Prostate gland (tissue), 2 donors: ENCODE results near the gene FUNDC2. TPM values are rescaled to one million over a fixed set of nuclear protein-coding genes. Genes with fewer than 3 reads are reported as not detected.
"Not testable (repeated sequence)": the region's sequence is repeated elsewhere in the genome, so short reads cannot be mapped to it uniquely, and the experiment has no call there.

Experiments used
- DNase-seq: peaks from one replicate; pipeline ENCODE4 v3.0.0-alpha.2; 2019; ENCODE audit warnings: low spot score
- H3K27ac ChIP-seq, 2 donors: fragments of 200-600 bp; sonication (generic); 2 replicates each; pipeline ENCODE4 v1.5.1; 2017 to 2019
- H3K27me3 ChIP-seq: fragments of 200-600 bp; sonication (generic); replicated peaks from 2 replicates; pipeline ENCODE4 v1.5.1; 2019; ENCODE audit not compliant: insufficient read depth
- H3K36me3 ChIP-seq, 2 donors: fragments of 200-600 bp; sonication (generic); 1 replicate in 1 of 2; 2 replicates in 1 of 2; pipeline versions ENCODE4 v1.5.1 to v1.8.1; 2017 to 2019
- H3K4me1 ChIP-seq: fragments of 200-600 bp; sonication (generic); replicated peaks from 2 replicates; pipeline ENCODE4 v1.5.1; 2019
- H3K4me3 ChIP-seq, 2 donors: fragments of 200-600 bp; sonication (generic); 2 replicates each; pipeline ENCODE4 v1.5.1; 2017 to 2019
- H3K9me3 ChIP-seq: fragments of 200-600 bp; sonication (generic); 2 replicates; pipeline ENCODE4 v1.5.1; 2017
- CTCF ChIP-seq, 4 experiments: fragments of 200-600 bp in 2 of 4; fragments of 450-650 bp in 2 of 4; sonication (generic) in 2 of 4; IDR thresholded peaks; 1 replicate in 3 of 4; 2 replicates in 1 of 4; pipeline ENCODE4 v1.5.1; 2016 to 2019; ENCODE audit warnings: antibody characterized with exemption in 4 of 4, mild to moderate bottlenecking in 2 of 4, moderate library complexity in 2 of 4
- POLR2A ChIP-seq: fragments of 450-650 bp; IDR thresholded peaks from one replicate; pipeline ENCODE4 v1.6.1; 2016; ENCODE audit warnings: antibody characterized with exemption, mild to moderate bottlenecking
- POLR2AphosphoS5 ChIP-seq: sonication (generic); formaldehyde crosslinking; IDR thresholded peaks from one replicate; pipeline ENCODE4 v1.6.1; 2017; ENCODE audit warnings: antibody characterized with exemption
- WGBS: methylation state at CpG from one replicate; pipeline ENCODE4 v1.1.5; 2018; 5-methylcytosine and 5-hydroxymethylcytosine counted together
- intact Hi-C: fragments of 100-400 bp; cut with DNase I; formaldehyde crosslinking; loops from one replicate; pipeline ENCODE4 v1.14.2; 2022
- total RNA-seq, 2 donors: library from RNA; depleted of rRNA; stranded (reverse); fragments of >200 nt; gene quantifications; one replicate each; pipeline ENCODE4 v1.1.0, GENCODE V29; 2016

FUNDC2 gene
- total RNA-seq, 2 donors from 2014 or later, result 47.0 to 72.7 TPM

GRCh38 chrX:155008578-155008977, 18.1 kb upstream of the FUNDC2 start:
- H3K4me3 ChIP-seq, H3K36me3 ChIP-seq, intact Hi-C loops, H3K4me1 ChIP-seq, H3K27me3 ChIP-seq, DNase-seq, H3K9me3 ChIP-seq, H3K27ac ChIP-seq: not testable (repeated sequence)
- 100% methylated on average over 3 of the region's 12 CpGs for WGBS

- intact Hi-C loops, result no loop called here
- TF ChIP-seq POLR2AphosphoS5 (no peak), POLR2A (no peak), CTCF (IDR thresholded peaks at IDR 0.05) (no peak)
These were observed 16.6 kb upstream of the FUNDC2 start for GRCh38 chrX:155009994-155010472.

GRCh38 chrX:155020591-155020990, 6.1 kb upstream of the FUNDC2 start:
- 97% methylated on average over 3 of the region's 3 CpGs for WGBS
- TF ChIP-seq POLR2A (no peak), CTCF (IDR thresholded peaks at IDR 0.05) (no peak), POLR2AphosphoS5 (no peak)
- no peaks in the 10 kb centered on the region for H3K4me1 ChIP-seq

More at GRCh38 chrX:155009994-155010472, 16.6 kb upstream of the FUNDC2 start:
- Histone ChIP-seq H3K27ac (no peak overlapping the region), H3K36me3 (no peaks in the 10 kb centered on the region), H3K9me3 (no peaks in the 10 kb centered on the region), H3K4me1 (no peaks in the 10 kb centered on the region), H3K27me3 (no peaks in the 10 kb centered on the region), H3K4me3 (no peak overlapping the region)
- WGBS, result 32% methylated on average over 3 of the region's 3 CpGs
- DNase-seq, result no peak

GRCh38 chrX:155022585-155022984, 4.1 kb upstream of the FUNDC2 start, which contains the start of gene F8:
TSS of gene F8 (minus strand) at chrX:155022723. CDS start at chrX:155022552, 171 bp downstream.
- DNase-seq, result no peak
- TF ChIP-seq POLR2A (no peak), CTCF (IDR thresholded peaks at IDR 0.05) (no peak), POLR2AphosphoS5 (no peak)
- no peak within 1 kb of the TSS for H3K4me3 ChIP-seq
- no peaks in the 10 kb centered on the region for H3K27me3 ChIP-seq
- 14% methylated on average over 1 of the region's 1 CpG for WGBS
- H3K9me3 ChIP-seq, result no peaks in the 10 kb centered on the region
- H3K27ac ChIP-seq, result no peak within 1 kb of the TSS
- no peaks in the 10 kb centered on the region for H3K36me3 ChIP-seq
- intact Hi-C loops, result no loop called here
- H3K4me1 ChIP-seq, result no peaks in the 10 kb centered on the region

More at GRCh38 chrX:155020591-155020990, 6.1 kb upstream of the FUNDC2 start:
- no peaks in the 10 kb centered on the region for H3K36me3 ChIP-seq
- intact Hi-C loops, result no loop called here
- no peak overlapping the region for H3K27ac ChIP-seq
- no peaks in the 10 kb centered on the region for H3K9me3 ChIP-seq
- no peaks in the 10 kb centered on the region for H3K27me3 ChIP-seq
- H3K4me3 ChIP-seq, result no peak overlapping the region
- DNase-seq, result no peak

- Histone ChIP-seq H3K9me3 (no peaks in the 10 kb centered on the region), H3K27ac (no peak overlapping the region), H3K27me3 (no peaks in the 10 kb centered on the region), H3K4me3 (no peak overlapping the region), H3K36me3 (no peaks in the 10 kb centered on the region), H3K4me1 (no peaks in the 10 kb centered on the region)
- DNase-seq, result no peak
- TF ChIP-seq CTCF (IDR thresholded peaks at IDR 0.05) (no peak), POLR2A (no peak), POLR2AphosphoS5 (no peak)
- WGBS, result 85% methylated on average over 6 of the region's 6 CpGs
- intact Hi-C loops, result no loop called here
These were observed 2.5 kb upstream of the FUNDC2 start for GRCh38 chrX:155023907-155024833.
